HCT116 (cell line): ENCODE measurements around the gene ASPG.

Source experiments
- EZH2phosphoT487 ChIP-seq: fragments of 200-600 bp; IDR thresholded peaks from 2 replicates; pipeline ENCODE4 v1.6.1; 2018; ENCODE audit warnings: antibody characterized with exemption, borderline replicate concordance
- JUND ChIP-seq: IDR thresholded peaks from 2 replicates; pipeline ENCODE4 v1.6.1; 2012
- POLR2A ChIP-seq: IDR thresholded peaks from 2 replicates; pipeline ENCODE4 v1.7.0; 2011; ENCODE audit warnings: borderline replicate concordance; ENCODE audit not compliant: insufficient read depth, insufficient read length; ENCODE audit errors: extremely low read depth
- SIN3A ChIP-seq: IDR thresholded peaks from 2 replicates; pipeline ENCODE4 v1.6.1; 2012; ENCODE audit warnings: low read depth
- TF ChIP-seq, protein P1 (sequence below), 3 experiments: fragments of 200-600 bp in 1 of 3; sonication (generic) in 1 of 3; IDR thresholded peaks in 2 of 3; conservative IDR thresholded peaks in 1 of 3; 2 replicates each; pipeline ENCODE4 v1.5.1; 2012 to 2017; ENCODE audit warnings: low read depth in 2 of 3, low read length in 2 of 3, antibody characterized with exemption in 1 of 3, borderline replicate concordance in 1 of 3, control low read depth in 1 of 3, mild to moderate bottlenecking in 1 of 3, mixed read lengths in 1 of 3, mixed run types in 1 of 3, moderate library complexity in 1 of 3; ENCODE audit not compliant: insufficient read depth in 1 of 3
- TF ChIP-seq, protein P2 (sequence below): IDR thresholded peaks from 2 replicates; pipeline ENCODE4 v1.6.1; 2012

GRCh38 chr14:104041430-104042104 lies 43.9 kb upstream of the ASPG start:
- TF ChIP-seq, protein P1, sequence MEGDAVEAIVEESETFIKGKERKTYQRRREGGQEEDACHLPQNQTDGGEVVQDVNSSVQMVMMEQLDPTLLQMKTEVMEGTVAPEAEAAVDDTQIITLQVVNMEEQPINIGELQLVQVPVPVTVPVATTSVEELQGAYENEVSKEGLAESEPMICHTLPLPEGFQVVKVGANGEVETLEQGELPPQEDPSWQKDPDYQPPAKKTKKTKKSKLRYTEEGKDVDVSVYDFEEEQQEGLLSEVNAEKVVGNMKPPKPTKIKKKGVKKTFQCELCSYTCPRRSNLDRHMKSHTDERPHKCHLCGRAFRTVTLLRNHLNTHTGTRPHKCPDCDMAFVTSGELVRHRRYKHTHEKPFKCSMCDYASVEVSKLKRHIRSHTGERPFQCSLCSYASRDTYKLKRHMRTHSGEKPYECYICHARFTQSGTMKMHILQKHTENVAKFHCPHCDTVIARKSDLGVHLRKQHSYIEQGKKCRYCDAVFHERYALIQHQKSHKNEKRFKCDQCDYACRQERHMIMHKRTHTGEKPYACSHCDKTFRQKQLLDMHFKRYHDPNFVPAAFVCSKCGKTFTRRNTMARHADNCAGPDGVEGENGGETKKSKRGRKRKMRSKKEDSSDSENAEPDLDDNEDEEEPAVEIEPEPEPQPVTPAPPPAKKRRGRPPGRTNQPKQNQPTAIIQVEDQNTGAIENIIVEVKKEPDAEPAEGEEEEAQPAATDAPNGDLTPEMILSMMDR (IDR thresholded peaks at IDR 0.05 in 2 of 3, conservative IDR thresholded peaks at IDR 0.05 in 1 of 3; ENCODE audit: borderline replicate concordance in 1 of 3, insufficient read depth in 1 of 3, low read depth in 2 of 3, low read length in 2 of 3), result no peak
- TF ChIP-seq POLR2A (no peak), SIN3A (no peak), EZH2phosphoT487 (no peak), JUND (no peak)
- TF ChIP-seq, protein P2, sequence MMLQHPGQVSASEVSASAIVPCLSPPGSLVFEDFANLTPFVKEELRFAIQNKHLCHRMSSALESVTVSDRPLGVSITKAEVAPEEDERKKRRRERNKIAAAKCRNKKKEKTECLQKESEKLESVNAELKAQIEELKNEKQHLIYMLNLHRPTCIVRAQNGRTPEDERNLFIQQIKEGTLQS, result no peak
